ENCODE measurements around the gene ZNF181.
A peak's percentile ranks its signal among the peaks of the same experiment; 100 is the strongest.
"Not testable (repeated sequence)": the region's sequence is repeated elsewhere in the genome, so short reads cannot be mapped to it uniquely, and the experiment has no call there.

ZNF181 gene

DNA sequence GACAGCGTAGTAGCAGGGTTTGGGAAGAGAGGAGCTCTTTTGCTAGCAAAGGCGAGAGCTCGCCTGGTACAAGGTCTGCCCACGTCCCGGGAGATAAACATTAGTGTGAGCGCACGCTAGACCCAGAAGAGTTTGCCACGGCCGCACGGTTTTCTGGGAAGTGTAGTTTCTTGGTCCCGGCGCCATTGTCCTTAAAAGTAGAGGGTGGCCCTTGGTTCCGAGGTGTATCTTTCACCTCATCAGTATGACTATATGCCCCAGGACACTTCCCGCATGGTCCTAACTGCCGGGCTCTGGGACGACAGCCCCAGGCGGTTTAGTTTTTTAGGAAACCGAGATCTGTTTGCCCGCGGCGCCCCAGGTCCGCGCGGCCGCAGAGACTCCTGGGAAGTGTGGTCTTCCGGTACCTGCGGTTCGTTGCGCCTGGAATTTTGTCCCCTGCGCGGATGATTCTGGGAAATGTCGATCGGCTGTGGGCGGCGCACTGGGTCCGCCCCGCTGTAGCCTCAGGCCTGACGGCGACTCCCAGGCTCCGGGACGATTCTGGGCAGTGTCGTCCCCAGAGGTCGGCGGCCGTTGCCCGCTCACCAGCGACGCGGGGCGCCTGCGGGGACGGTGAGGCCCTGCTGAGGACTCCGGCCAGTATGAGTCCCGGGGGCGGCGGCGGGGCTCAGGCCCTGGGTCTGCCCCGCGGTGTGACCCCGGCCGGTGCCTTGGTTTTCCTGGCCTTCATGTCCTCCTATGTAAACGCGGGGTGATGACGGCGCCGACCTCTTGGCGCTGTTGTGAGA lies at the start of gene ZNF181:
ZNF181 (plus strand) TSS at position 498 of the 791 bp plus-strand sequence. CDS start 795 bp downstream, outside the sequence.
- Mint-ChIP-seq H3K27ac (peak within 1 kb of the TSS; percentile 97 to 99 (median 97)), H3K4me3 (peak within 1 kb of the TSS; percentile 88 to 96 (median 94)), H3K9me3 (peaks cover 21% of the 10 kb centered on the region), H3K4me1 (peaks cover 14% of the 10 kb centered on the region), H3K36me3 (ENCODE audit: low read depth) (peaks cover 44% of the 10 kb centered on the region), H3K27me3 (ENCODE audit: low read depth) (no peaks in the 10 kb centered on the region)
- TF ChIP-seq CTCF (IDR thresholded peaks at IDR 0.05; ENCODE audit: unreplicated experiment in 3 of 3): no peak

- H3K27me3 Mint-ChIP-seq (ENCODE audit: low read depth); H3K4me3 Mint-ChIP-seq; H3K4me1 Mint-ChIP-seq; H3K27ac Mint-ChIP-seq: not testable (repeated sequence)
- Mint-ChIP-seq H3K36me3 (ENCODE audit: low read depth) (peaks cover 72% of the 10 kb centered on the region), H3K9me3 (peaks cover 74% of the 10 kb centered on the region)
These were observed 48.8 kb upstream of the ZNF181 start for GRCh38 chr19:34685266-34685665.

GRCh38 chr19:34686455-34686854 lies 47.6 kb upstream of the ZNF181 start:
- Mint-ChIP-seq H3K36me3 (ENCODE audit: low read depth) (peaks cover 60% of the 10 kb centered on the region), H3K9me3 (peaks cover 65% of the 10 kb centered on the region), H3K4me1 (no peaks in the 10 kb centered on the region), H3K4me3 (no peak overlapping the region), H3K27me3 (ENCODE audit: low read depth) (no peaks in the 10 kb centered on the region), H3K27ac (no peak overlapping the region)
- no peak for TF ChIP-seq CTCF (IDR thresholded peaks at IDR 0.05; ENCODE audit: unreplicated experiment in 3 of 3)

DNA sequence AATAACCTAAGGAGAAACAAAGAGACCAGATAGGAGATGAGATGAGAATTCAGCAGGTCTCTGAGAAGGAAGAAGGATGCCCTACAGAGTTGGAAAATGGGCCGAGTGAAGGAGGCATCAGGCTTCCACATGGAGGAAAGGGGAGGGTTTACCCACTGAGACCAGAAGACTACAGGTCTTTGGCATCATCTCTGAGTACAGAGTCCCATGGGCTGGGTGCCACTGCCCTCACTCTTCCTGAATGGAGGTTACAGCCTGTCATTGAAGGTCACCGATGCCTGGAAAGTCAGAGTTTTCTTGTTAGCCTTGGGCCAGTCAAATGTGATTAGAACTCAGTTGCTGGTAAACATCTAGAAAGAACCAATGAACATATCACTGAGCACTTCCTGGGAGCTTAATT lies 46.7 kb upstream of the ZNF181 start:
- no peak for TF ChIP-seq CTCF (IDR thresholded peaks at IDR 0.05; ENCODE audit: unreplicated experiment in 3 of 3)
- Mint-ChIP-seq H3K27ac (no peak overlapping the region), H3K9me3 (peaks cover 63% of the 10 kb centered on the region), H3K4me3 (no peak overlapping the region), H3K4me1 (no peaks in the 10 kb centered on the region), H3K27me3 (ENCODE audit: low read depth) (no peaks in the 10 kb centered on the region), H3K36me3 (ENCODE audit: low read depth) (peaks cover 52% of the 10 kb centered on the region)

DNA sequence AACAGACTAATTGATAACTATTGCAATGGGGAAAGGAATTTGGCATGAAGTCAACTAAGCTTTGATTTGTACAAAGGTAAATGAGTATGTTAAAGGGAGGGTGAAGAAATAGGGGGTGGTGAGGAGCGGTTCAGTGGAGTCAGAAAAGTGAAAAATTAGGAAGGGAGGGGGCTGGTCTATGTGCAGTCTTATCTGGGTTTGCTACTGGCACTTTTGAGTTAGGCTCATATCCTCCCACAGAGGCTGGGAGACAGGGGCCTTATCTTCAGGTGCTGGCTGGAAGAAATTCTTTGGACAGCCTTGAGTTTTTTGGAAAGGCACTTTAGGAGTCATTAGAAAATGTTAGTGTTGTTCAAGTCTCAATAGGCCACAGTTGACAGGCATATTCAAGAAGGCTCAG lies 45.5 kb upstream of the ZNF181 start:
- no peak overlapping the region for H3K4me3 Mint-ChIP-seq
- no peak for TF ChIP-seq CTCF (IDR thresholded peaks at IDR 0.05; ENCODE audit: unreplicated experiment in 3 of 3)
- no peaks in the 10 kb centered on the region for H3K27me3 Mint-ChIP-seq (ENCODE audit: low read depth)
- peaks cover 54% of the 10 kb centered on the region for H3K9me3 Mint-ChIP-seq
- no peaks in the 10 kb centered on the region for H3K4me1 Mint-ChIP-seq
- H3K27ac Mint-ChIP-seq: no peak overlapping the region
- H3K36me3 Mint-ChIP-seq (ENCODE audit: low read depth): peaks cover 39% of the 10 kb centered on the region

- H3K27ac Mint-ChIP-seq: no peak overlapping the region
- H3K36me3 Mint-ChIP-seq (ENCODE audit: low read depth): peaks cover 21% of the 10 kb centered on the region
- TF ChIP-seq CTCF (IDR thresholded peaks at IDR 0.05; ENCODE audit: unreplicated experiment in 3 of 3): no peak
- peaks cover 45% of the 10 kb centered on the region for H3K9me3 Mint-ChIP-seq
- no peak overlapping the region for H3K4me3 Mint-ChIP-seq
- H3K27me3 Mint-ChIP-seq (ENCODE audit: low read depth): no peaks in the 10 kb centered on the region
- H3K4me1 Mint-ChIP-seq: no peaks in the 10 kb centered on the region
These were observed 43.7 kb upstream of the ZNF181 start for GRCh38 chr19:34690372-34690771.
